Body of pancreas (tissue), 4 donors: ENCODE measurements around the gene TET2. TPM values are rescaled to one million over a fixed set of nuclear protein-coding genes. Genes with fewer than 3 reads are reported as not detected.

ENCODE experiments used
- ATAC-seq: fragments of 150-250 bp; one replicate; pipeline ENCODE4 v1.9.1; 2016
- DNase-seq, 4 donors: peaks; one replicate each; pipeline ENCODE4 v3.0.0-alpha.2; 2019
- H3K27ac ChIP-seq, 4 donors: fragments of 200-600 bp; sonication (generic); 1 replicate in 3 of 4; 2 replicates in 1 of 4; pipeline versions ENCODE4 v1.5.1 to v1.6.1; 2016 to 2019; ENCODE audit warnings: mild to moderate bottlenecking in 1 of 4, mixed read lengths in 1 of 4, moderate library complexity in 1 of 4
- H3K27me3 ChIP-seq, 2 donors: fragments of 200-600 bp; sonication (generic); one replicate each; pipeline ENCODE4 v1.6.0; 2016; ENCODE audit warnings: mild to moderate bottlenecking in 1 of 2
- H3K36me3 ChIP-seq, 2 donors: fragments of 200-600 bp; sonication (generic); replicated peaks in 1 of 2; 2 replicates each; pipeline ENCODE4 v1.5.1; 2016; ENCODE audit warnings: low read depth in 2 of 2; ENCODE audit not compliant: insufficient read depth in 1 of 2
- H3K4me1 ChIP-seq: fragments of 200-600 bp; sonication (generic); one replicate; pipeline ENCODE4 v1.6.0; 2016
- H3K4me3 ChIP-seq, 2 donors: fragments of 200-600 bp; sonication (generic); 1 replicate in 1 of 2; 2 replicates in 1 of 2; pipeline ENCODE4 v1.5.1; 2016 to 2019
- H3K9me3 ChIP-seq, 3 donors: fragments of 200-600 bp; sonication (generic); 1 replicate in 2 of 3; 2 replicates in 1 of 3; pipeline ENCODE4 v1.5.1; 2016
- CTCF ChIP-seq, 7 experiments: fragments of 450-650 bp in 4 of 7; fragments of 200-600 bp in 3 of 7; sonication (generic) in 3 of 7; IDR thresholded peaks; one replicate each; pipeline ENCODE4 v1.5.1; 2016 to 2019; ENCODE audit warnings: antibody characterized with exemption in 7 of 7
- POLR2A ChIP-seq, 3 donors: fragments of 450-650 bp; IDR thresholded peaks; one replicate each; pipeline ENCODE4 v1.6.1; 2016; ENCODE audit warnings: antibody characterized with exemption in 3 of 3, mild to moderate bottlenecking in 2 of 3
- WGBS, 2 donors: methylation state at CpG; one replicate each; pipeline ENCODE4 v1.1.5; 2017; 5-methylcytosine and 5-hydroxymethylcytosine counted together
- intact Hi-C: fragments of 100-400 bp; cut with DNase I; formaldehyde crosslinking; loops from one replicate; pipeline ENCODE4 v1.15.1; 2023
- total RNA-seq, 2 donors: library from RNA; depleted of rRNA; stranded (reverse); fragments of >200 nt; gene quantifications; one replicate each; pipeline ENCODE4 v1.1.0, GENCODE V29; 2016

TET2 gene
- total RNA-seq: 10 to 100 TPM; 11.2 to 17.5 TPM

- intact Hi-C loops: no loop called here
These were observed at the start of gene TET2 for GRCh38 chr4:105146276-105147015. Gene TET2, plus strand, starts transcription at chr4:105146876. Its CDS starts 87,067 bp downstream, at chr4:105233943.

GRCh38 chr4:105102016-105102415 lies 44.7 kb upstream of the TET2 start:
- Histone ChIP-seq H3K27ac (no peak overlapping the region), H3K9me3 (no peaks in the 10 kb centered on the region), H3K4me3 (no peak overlapping the region), H3K27me3 (no peaks in the 10 kb centered on the region), H3K36me3 (no peaks in the 10 kb centered on the region), H3K4me1 (no peaks in the 10 kb centered on the region)
- DNase-seq (no peak), ATAC-seq (no peak)
- no peak for TF ChIP-seq CTCF (IDR thresholded peaks at IDR 0.05)
- no peak for TF ChIP-seq POLR2A (IDR thresholded peaks at IDR 0.05)
- intact Hi-C loops: no loop called here

More at GRCh38 chr4:105146276-105147015, at the start of gene TET2:
- ATAC-seq (peak; percentile 79), DNase-seq (peak; percentile 67 to 88 (median 74))
- WGBS, 2 donors: 1% methylated on average over 18 to 75 of the region's 77 CpGs
- Histone ChIP-seq H3K9me3 (no peaks in the 10 kb centered on the region), H3K36me3 (no peaks in the 10 kb centered on the region), H3K4me1 (peaks cover 30% of the 10 kb centered on the region), H3K27me3 (no peaks in the 10 kb centered on the region), H3K27ac (peak within 1 kb of the TSS; percentile 41 to 90 (median 79)), H3K4me3 (peak within 1 kb of the TSS; percentile 47 to 77)
- TF ChIP-seq CTCF (IDR thresholded peaks at IDR 0.05) (no peak), POLR2A (IDR thresholded peaks at IDR 0.05) (peak; percentile 43 to 77 (median 67))

DNA sequence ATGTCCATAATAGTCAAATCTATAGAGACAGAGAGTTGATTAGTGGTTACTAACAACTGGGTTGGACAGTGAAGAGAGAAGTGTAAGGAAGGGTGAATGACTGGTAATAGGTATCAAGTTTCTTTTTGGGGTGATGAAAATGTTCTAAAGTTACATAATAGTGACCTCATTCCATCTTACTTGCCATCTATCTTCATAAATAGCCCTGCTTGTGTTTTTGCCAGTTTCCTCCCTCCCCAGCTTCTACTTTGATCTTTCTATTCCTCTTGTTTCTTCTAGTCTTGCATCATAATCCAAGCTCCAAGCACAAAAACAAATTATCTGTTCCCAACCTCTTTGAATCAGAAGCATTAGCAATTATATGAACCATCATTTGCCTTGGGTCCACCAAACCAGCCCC lies 40.2 kb upstream of the TET2 start:
- no peaks in the 10 kb centered on the region for H3K9me3 ChIP-seq
- peak; percentile 18 for ATAC-seq

DNA sequence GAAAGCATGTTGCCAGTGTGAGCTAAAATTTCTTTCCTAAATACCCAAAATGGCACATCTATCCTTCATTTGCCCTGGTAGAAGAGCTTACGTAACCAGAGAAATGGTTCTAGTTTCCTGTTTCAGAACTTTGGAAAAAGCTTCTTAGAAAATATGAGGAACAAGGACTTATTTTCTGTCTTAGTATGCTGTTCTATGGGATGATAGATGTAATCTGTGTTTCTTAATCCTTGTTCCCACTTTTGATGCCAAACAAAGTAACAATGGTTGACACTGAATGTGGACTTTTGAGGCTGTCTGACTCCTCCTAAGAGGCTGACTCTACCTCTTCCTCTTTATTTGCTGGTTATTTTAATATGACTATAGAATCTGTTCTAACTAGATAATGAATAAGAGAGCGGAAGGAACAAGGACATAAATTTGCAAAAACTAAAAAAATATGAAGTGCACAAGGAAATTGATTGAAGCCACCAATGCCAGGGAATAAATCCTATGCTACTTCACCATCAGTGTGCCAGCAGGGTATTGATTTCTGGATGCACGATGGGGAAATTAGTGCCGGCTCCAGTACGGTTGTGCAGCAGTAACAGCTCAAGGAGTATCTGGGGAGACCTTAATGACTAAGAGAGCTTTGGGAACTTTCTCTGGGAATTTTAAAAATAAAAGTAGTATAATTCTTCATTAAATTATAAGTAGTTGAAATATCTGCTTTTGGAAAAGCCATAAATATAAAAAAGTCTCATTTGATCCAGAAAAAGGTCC lies 39.4 kb upstream of the TET2 start:
- Histone ChIP-seq H3K9me3 (no peaks in the 10 kb centered on the region), H3K4me3 (no peak overlapping the region), H3K4me1 (no peaks in the 10 kb centered on the region), H3K36me3 (no peaks in the 10 kb centered on the region), H3K27ac (no peak overlapping the region), H3K27me3 (no peaks in the 10 kb centered on the region)
- no peak for TF ChIP-seq POLR2A (IDR thresholded peaks at IDR 0.05)
- DNase-seq (no peak), ATAC-seq (no peak)
- WGBS, 2 donors: 34 to 44% methylated on average over 5 of the region's 5 CpGs
- intact Hi-C loops: no loop called here

More for the DNA sequence above, 40.2 kb upstream of the TET2 start:
- no peaks in the 10 kb centered on the region for H3K36me3 ChIP-seq
- no peak for DNase-seq
- H3K27ac ChIP-seq: no peak overlapping the region
- H3K27me3 ChIP-seq: no peaks in the 10 kb centered on the region
- intact Hi-C loops: no loop called here
- H3K4me1 ChIP-seq: no peaks in the 10 kb centered on the region
- TF ChIP-seq POLR2A (IDR thresholded peaks at IDR 0.05): no peak
- TF ChIP-seq CTCF (IDR thresholded peaks at IDR 0.05): no peak
- H3K4me3 ChIP-seq: no peak overlapping the region

DNA sequence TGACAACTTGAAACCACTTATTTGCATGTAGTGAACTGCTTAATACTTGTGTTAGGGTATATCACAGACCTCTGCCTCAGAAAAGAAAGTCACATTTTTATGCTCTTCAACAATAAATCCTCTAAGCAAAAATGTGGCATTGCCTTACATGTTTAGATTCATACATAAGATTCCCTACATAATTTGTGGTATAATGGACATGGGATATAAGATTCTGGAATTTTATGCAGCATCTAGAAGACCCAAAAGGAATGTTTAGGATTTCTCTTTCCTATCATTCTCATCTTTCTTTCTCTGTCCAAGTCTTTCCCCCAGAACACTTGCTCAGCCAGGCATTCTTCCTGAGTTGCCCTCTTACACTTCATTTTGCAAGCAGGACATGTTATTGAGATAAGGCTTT lies 37.7 kb upstream of the TET2 start:
- Histone ChIP-seq H3K4me1 (no peaks in the 10 kb centered on the region), H3K36me3 (no peaks in the 10 kb centered on the region), H3K27ac (no peak overlapping the region), H3K27me3 (no peaks in the 10 kb centered on the region), H3K9me3 (no peaks in the 10 kb centered on the region), H3K4me3 (no peak overlapping the region)
- intact Hi-C loops: no loop called here
- DNase-seq: no peak
- ATAC-seq: no peak
- TF ChIP-seq POLR2A (IDR thresholded peaks at IDR 0.05) (no peak), CTCF (IDR thresholded peaks at IDR 0.05) (no peak)
